ENCODE results near the gene LCN12. TPM values are rescaled to one million over a fixed set of nuclear protein-coding genes. Genes with fewer than 3 reads are reported as not detected.
A peak's percentile ranks its signal among the peaks of the same experiment; 100 is the strongest.

Gene LCN12
- polyA plus RNA-seq, 3 donors: 17.8 to 47.3 (median 24.5) TPM

DNA sequence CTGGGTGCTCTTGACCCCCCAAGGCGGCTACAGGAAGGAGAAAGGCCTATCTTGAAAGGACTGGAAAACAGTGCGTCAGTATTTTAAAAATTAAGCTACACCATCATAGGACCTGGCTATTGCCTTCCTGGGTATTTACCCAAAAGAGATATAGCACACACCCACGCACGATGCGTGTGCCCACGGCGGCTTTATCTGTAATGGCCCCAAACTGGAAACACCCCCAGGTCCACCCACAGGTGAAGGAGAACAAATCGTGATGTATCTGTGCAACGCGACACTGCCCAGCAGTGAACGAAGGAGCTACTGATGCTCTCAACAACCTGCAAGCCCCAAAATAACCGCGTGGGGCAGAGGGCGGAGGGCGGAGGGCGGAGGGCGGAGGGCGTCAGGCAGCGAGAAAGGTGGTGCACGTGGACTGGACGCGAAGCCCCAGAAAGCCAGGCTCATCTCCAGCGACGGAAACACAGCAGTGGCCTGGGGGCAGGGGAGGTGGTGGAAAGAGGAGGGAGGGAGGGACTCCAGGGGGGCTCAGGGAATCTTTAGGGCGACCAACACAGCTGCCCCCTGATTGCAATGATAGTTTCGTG is 12.9 kb downstream of the LCN12 start:
- no peak for DNase-seq (ENCODE audit: extremely low read depth in 1 of 11, low read depth in 9 of 11, low spot score in 4 of 11)

DNA sequence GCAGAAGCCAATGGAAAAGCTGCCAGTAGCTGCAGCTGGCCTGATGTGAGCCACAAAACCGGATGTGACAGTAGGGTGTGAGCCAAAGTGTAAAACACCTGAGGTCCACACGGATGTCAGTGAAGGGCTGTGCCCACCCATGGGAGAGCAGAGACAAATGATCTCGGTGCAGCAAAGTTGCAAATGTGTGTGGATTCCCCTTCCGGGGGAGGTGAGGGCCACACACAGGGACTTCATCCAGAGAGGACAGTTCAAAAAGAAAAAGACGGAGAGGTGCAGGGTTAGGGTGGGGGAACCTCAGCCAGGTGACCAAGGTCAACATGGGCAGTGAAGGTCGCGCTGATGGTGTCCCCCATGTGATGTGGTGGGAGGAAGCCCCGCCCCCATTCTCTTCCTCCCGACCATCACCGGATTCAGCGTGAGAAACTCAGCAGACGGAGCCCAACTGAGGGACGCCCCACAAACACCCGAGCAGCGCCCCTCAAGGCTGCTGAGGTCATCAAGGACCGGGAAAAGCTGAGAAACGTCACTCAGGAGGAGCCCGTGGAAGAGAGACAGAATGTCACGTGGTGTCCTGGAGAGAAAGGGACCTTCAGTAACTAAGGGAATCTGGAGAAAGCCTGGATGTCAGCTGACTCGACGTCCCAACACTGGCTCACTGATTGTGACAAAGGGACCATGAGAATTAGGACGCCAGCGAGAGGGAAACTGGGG is 13.9 kb downstream of the LCN12 start:
- no peak for DNase-seq (ENCODE audit: extremely low read depth in 1 of 11, low read depth in 9 of 11, low spot score in 4 of 11)

DNA sequence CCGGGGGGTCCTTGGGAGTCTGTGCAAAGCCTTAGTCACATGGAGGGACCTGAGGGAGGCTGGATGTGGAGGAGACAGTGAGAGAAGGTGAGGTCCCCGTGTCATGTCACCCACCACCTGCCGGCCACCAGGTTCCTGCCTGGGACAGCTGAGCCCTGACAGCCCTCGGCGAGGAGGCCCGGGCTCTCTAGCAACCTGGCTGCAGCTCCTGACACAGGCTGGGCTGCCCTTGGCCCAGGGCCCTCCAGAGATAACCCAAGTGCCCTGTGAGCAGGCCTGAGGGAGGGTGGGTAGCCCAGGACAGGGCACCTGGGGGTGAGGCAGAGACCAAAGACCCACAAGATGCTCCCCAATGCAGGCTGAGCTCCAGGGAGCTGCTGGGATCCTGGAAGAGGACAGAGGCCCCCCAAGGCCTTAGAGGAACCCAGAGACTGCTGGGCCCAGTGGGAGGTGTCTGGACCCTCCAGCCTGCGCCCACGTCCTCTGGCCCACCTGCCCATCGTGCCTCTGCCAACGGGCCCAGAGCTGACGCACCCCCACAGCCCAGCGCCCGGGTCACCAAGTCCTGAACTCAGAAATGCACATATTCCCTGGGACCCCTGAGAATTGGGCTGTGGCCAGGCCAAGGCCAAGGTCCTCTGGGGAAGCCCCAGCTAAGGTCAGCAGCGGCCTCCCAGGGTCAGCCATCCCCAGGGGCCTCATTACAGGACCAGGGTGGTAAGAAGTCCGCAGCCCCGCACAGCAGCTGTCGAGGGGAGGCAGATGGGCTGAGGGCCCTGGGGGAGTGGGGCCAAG is 16.5 kb downstream of the LCN12 start:
- no peak for DNase-seq (ENCODE audit: extremely low read depth in 1 of 11, low read depth in 9 of 11, low spot score in 4 of 11)

DNA sequence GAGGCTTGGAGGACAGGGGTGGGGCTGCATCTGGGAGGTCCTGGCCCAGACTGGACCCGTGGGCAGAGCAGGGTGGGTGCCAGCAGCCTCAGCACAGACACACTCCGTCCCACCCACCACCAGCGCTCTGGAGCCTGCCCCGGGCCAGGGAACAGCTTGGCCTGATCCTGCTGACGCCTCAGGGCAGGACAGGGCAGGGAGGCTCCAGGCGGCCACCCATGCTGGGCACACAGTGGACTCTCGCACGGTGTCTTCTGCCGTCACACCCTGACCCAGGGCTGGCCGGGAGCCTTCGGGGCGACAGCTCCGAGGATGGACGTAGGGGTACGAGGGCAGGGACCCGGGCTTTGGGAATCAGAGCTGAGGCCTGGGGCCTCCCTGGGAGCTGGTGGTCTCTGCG is 17.1 kb downstream of the LCN12 start:
- no peak for DNase-seq (ENCODE audit: extremely low read depth in 1 of 11, low read depth in 9 of 11, low spot score in 4 of 11)

DNA sequence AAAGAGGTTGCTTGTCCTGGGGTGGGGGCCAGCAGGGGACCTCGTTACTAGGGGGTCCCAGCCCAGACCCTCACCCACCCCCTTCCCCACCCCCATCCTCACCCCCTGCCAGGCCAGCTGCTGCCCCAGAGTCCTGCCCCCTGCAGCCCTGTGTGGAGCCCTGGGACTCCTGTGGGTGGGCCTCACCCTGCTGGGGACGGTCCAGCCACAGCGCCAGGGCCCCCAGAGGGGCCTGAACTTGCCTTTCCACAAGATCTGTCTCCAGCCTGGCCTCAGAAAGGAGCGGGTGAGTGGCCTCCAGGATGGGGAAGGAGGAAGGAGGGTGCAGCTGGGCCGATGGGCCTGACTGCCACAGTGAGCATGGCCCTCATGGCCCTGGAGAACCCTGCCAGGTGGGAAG is 17.7 kb downstream of the LCN12 start:
- no peak for DNase-seq (ENCODE audit: extremely low read depth in 1 of 11, low read depth in 9 of 11, low spot score in 4 of 11)

DNA sequence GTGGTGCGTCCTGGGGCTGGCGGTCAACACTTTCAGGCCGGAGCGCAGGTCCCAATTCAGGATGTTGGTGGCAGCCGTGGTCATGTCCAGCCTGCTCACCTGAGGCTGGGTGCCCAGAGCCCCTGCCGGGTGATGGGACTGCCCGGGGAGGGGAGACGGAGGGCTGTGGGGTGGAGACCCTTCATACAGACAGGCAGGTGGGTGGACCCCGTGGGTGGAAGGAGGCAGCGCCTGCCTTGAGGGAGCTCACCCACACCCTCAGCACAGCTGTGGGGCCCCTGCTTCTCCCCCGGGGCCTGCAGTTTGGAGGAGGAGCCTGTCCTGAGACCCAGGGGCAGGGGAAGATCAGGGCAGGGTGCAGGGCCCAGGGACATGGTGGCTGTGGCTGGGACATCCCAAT is 18.3 kb downstream of the LCN12 start:
- no peak for DNase-seq (ENCODE audit: extremely low read depth in 1 of 11, low read depth in 9 of 11, low spot score in 4 of 11)

DNA sequence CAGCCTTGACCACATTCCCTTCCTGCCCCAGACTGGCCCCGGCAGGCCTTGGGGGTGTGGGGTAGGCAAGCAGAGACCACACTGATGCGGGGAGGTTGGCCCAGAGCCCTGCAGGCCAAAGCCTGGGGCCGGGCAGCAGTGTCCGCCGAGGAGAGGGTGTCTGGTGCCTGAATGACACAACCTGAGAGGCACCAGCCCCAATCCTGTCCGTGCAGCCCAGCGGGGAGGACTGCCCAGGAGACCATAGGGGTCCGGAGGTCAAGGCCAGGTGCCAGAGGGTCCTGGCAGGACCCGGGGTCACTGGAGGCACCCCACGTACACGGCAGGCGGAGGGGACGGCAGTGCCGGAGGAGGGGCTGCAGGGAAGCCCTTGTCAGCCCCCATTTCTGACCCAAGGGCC is 19.7 kb downstream of the LCN12 start:
- DNase-seq (ENCODE audit: extremely low read depth in 1 of 11, low read depth in 9 of 11, low spot score in 4 of 11): no peak

DNA sequence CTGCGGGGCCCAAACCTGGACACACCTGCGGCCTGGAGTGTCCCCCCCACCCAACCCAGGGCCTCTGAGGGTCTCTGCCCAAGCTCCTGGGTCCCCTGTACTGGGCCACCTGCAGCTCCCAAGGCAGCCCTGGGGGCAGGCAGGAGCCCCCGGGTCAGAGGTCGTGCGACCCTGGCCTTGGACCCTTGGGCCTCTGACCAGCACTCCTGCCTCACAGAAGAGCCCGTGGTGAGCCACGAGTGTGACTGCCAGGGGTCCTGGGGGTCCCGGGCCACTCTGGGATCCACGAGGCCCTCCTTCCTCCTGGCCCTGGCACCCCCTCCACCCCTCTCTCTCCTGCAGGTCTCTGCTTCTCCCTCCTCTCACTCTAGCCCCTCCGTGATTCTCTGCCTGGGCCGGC is 20.3 kb downstream of the LCN12 start:
- no peak for DNase-seq (ENCODE audit: extremely low read depth in 1 of 11, low read depth in 9 of 11, low spot score in 4 of 11)

DNA sequence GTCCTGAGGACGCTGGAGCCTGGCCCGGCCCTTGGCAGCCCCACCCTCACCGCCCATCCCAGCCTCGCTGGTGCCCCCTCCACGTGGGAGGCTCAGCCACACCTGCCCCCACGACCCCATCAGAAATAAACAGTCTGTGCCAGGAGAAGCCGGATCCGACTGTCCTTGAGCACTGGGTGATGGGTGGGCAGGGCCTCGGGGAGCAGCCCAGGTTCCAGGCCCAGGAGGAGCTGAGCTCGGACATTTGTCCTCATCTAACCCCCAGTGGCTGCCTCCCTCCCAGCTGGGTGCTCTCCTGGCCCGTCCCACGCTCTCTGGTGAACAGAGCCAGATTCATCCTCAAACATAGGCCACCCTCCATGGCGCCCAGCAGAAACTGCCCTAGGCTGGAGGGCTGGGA is 20.7 kb downstream of the LCN12 start:
- DNase-seq (ENCODE audit: extremely low read depth in 1 of 11, low read depth in 9 of 11, low spot score in 4 of 11): no peak

DNA sequence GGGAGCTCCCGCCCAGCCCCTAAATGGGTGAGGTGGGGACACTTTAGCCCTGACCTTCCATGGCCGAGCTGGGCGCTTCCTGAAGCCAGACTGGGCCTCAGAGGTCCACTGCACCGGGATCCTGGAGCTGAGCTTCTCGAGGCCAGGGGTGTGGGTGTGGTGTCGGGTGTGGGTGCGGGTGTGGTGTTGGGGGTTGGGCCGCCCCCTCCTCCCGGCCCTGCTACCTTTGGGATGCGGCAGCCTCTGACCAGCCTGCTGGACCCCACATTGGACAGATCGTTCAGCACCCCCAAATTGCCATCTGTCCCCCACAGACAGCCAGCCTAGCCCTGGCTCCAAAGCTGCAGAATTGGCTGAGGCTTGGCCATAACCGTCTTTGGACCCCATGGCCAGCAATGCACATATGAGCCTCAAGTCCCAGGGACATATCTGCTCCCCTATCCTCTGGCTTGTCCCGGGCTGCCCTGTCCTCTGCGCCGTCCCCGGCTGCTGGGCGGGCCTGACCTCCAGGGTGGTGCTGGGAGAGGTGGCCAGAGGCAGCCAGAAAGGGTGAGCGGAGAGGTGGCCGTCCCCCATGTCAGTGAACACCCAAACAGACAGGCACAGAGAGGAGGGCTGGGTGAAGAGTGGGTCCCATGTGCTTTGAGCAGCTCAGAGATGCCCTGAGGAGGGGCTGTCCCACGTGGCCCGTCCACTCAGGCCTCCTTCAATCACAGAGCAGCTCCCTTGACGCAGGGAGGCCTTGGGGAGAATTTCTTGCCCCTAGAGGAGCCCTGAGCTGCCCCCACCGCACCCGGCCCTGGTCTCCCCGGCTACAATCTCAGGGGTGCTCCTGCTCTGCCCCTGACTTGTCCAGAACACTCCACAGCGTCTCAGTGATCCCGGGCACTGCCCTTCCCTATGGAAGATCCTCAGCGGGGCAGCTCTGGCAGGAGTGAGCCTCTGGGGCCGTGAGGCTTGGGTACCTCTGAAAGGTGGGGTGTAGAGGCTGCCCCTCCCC is 21.8 kb downstream of the LCN12 start:
- DNase-seq (ENCODE audit: extremely low read depth in 1 of 11, low read depth in 9 of 11, low spot score in 4 of 11): no peak

DNA sequence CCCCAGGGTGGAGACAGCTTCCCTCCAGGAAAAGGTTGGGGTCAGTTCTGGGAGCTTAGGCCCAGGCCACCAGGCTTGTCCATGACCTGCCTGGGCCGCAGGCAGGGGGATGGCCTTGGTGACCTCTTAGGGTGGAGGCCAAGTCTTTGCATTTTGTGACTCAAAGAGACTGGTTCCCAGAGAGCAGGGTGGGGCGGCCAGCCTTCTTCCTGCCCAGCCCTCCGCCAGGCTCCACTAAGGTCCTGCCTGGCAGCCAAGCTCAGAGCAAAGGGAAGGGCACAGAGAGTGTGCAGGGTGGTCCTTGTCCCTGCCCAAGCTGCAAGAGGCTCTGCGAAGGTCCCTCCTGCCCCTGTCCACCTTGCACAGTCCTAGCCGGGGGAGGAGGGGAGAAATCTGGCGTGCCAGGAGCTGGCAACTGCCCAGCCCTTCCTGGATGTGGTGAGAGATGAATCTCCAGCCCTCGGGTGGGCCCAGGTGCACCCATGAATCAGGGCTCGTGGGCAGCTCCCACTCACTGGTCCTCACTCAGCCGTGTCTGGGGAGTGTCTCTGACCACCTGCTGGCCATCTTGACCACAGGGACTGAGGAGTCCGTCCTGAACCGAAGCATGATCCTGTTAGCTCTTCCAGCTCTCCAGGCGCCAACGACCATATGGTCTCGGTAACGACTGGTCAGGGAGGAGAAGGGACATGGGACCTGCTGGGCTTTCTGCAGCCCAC is 22.9 kb downstream of the LCN12 start:
- no peak for DNase-seq (ENCODE audit: extremely low read depth in 1 of 11, low read depth in 9 of 11, low spot score in 4 of 11)

DNA sequence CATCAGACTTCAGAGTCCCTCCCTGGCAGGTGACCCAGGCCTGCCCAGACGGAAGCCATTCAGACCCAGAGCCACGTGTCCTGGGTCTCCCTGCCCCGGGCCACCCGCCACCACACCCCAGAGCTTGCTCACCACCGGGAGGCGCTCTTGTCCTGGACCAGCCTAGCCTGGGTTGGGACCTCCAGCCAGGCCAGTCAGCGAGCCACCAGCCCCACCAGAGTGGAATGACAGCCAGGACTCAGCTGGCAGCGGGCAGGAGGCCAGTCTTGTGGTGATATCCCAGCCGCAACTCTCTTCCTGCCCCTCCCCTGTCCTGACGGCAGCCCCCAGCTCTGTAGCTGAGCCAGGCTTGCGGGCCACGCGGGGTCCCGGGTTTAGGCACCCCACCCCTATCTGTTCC is 23.6 kb downstream of the LCN12 start:
- no peak for DNase-seq (ENCODE audit: extremely low read depth in 1 of 11, low read depth in 9 of 11, low spot score in 4 of 11)

DNA sequence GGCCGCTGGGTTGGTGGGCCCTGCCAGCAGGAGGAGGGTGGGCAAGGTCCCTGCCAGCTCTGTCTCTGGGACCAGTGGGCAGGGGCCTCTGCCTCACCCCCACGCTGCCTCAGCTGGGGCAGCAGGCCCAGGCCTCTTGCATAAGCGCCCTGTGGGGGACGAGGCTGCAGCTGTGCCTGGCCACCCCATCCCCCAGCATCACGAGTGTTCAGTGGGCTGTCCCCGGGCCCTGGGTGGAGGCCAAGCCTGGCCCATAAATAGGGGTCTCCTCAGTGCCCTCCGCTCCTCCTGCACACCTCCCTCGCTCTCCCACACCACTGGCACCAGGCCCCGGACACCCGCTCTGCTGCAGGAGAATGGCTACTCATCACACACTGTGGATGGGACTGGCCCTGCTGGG is 25.1 kb downstream of the LCN12 start, which contains the start of gene PTGDS:
Gene PTGDS, plus strand, starts transcription at position 282 of the 400 bp plus-strand sequence. Its CDS starts 75 bp downstream, at position 357.
- no peak for DNase-seq (ENCODE audit: extremely low read depth in 1 of 11, low read depth in 9 of 11, low spot score in 4 of 11)

DNA sequence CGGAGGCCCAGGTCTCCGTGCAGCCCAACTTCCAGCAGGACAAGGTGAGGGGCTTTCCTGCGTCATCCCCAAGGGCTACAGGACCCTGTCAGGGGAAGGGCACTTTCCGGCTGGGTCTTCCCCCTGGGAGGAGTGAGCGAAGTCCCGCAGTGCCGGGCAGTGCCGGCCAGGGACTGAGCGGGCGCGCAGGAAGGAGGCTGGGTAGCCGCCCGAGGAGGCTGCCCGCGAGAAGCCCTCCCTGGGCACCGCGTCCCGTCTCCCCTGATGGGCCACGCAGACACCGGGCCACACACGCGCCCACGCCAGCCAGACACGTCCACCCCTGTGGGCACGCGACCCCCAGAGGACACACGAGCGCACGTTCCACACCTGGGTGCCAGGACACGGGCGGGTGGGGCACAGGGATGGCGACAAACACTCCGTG is 25.6 kb downstream of the LCN12 start:
- no peak for DNase-seq (ENCODE audit: extremely low read depth in 1 of 11, low read depth in 9 of 11, low spot score in 4 of 11)

DNA sequence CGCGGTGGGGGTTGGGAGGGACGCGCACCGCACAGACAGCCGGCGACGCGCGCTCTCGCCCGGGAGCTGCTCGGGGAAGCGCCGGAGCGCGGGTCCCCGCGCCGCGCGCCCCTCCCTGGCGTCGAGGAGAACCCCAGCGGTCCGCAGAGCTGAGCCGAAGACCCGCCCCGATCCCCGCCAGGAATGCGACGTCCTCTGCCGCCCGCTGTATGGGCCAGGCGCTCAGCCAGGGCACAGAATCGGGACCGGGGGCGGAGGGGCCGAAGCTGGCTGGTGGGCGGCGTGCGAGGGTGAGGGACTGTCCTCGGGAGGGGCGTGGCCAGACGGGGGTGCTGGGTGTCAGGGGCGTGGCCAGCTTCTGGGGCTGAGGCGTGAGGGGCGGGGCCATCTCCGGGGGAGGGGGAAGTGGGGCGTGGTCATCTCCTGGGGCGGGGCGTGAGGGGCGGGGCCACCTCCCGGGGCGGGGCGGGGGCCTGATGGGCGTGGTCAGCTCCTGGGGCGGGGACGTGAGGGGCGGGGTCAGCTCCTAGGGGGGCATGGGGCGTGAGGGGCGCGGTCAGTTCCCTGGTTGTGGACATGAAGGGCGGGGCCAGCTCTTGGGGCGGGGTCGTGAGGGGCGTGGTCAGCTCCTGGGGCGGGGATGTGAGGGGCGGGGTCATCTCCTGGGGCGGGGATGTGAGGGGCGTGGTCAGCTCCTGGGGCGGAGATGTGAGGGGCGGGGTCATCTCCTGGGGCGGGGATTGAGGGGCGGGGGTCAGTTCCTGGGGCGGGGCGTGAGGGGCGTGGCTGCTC is 26.2 kb downstream of the LCN12 start:
- DNase-seq (ENCODE audit: extremely low read depth in 1 of 11, low read depth in 9 of 11, low spot score in 4 of 11): peak in 3 of 11 donors; percentile 44 to 54 (median 49)

DNA sequence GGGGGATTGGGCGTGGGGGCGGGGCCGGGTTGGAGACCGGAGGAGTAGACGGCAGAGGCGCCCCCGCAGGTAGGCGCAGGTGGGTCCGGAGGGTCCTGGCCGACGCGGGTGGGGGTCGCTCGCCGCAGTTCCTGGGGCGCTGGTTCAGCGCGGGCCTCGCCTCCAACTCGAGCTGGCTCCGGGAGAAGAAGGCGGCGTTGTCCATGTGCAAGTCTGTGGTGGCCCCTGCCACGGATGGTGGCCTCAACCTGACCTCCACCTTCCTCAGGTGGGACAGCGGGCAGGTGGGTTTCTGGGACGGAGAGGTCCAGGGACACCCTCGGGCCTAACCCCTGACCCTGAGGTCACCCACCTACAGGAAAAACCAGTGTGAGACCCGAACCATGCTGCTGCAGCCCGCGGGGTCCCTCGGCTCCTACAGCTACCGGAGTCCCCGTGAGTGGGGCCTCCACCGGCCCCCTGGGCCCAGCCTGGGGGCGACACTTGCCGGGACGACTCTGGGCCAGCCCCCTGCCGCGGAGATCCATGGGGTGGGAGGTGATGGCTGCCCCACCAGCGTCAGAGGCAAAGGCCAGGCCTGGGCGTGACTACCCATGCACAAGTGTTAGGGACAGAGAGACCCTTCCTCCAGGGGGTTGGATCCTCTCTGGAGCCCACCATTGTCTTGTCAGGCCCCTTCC is 26.9 kb downstream of the LCN12 start:
- no peak for DNase-seq (ENCODE audit: extremely low read depth in 1 of 11, low read depth in 9 of 11, low spot score in 4 of 11)
